Duodenal mucosa (tissue), 2 donors: ENCODE measurements around the gene BICRA.

Experiments
- H3K27ac ChIP-seq: one replicate; pipeline ENCODE4 v1.7.0; 2013; ENCODE audit warnings: low read depth, low read length
- H3K27me3 ChIP-seq, 2 donors: one replicate each; pipeline ENCODE4 v1.7.0; 2013; ENCODE audit warnings: low read length in 2 of 2, control low read depth in 1 of 2; ENCODE audit not compliant: insufficient read depth in 2 of 2, control insufficient read depth in 1 of 2
- H3K36me3 ChIP-seq, 2 donors: one replicate each; pipeline ENCODE4 v1.7.0; 2013; ENCODE audit warnings: low read length in 2 of 2, control low read depth in 1 of 2; ENCODE audit not compliant: insufficient read depth in 2 of 2, control insufficient read depth in 1 of 2
- H3K4me1 ChIP-seq, 2 donors: one replicate each; pipeline ENCODE4 v1.7.0; 2013; ENCODE audit warnings: low read length in 2 of 2, control low read depth in 1 of 2; ENCODE audit not compliant: insufficient read depth in 2 of 2, control insufficient read depth in 1 of 2
- H3K4me3 ChIP-seq, 2 donors: one replicate each; pipeline ENCODE4 v1.7.0; 2013; ENCODE audit warnings: low read length in 2 of 2, low read depth in 1 of 2
- H3K9ac ChIP-seq, 2 donors: one replicate each; pipeline ENCODE4 v1.7.0; 2013; ENCODE audit warnings: low read length in 2 of 2, low read depth in 1 of 2
- H3K9me3 ChIP-seq, 2 donors: one replicate each; pipeline ENCODE4 v1.7.0; 2013; ENCODE audit warnings: low read length in 2 of 2, control low read depth in 1 of 2; ENCODE audit not compliant: control insufficient read depth in 1 of 2

Gene BICRA

DNA sequence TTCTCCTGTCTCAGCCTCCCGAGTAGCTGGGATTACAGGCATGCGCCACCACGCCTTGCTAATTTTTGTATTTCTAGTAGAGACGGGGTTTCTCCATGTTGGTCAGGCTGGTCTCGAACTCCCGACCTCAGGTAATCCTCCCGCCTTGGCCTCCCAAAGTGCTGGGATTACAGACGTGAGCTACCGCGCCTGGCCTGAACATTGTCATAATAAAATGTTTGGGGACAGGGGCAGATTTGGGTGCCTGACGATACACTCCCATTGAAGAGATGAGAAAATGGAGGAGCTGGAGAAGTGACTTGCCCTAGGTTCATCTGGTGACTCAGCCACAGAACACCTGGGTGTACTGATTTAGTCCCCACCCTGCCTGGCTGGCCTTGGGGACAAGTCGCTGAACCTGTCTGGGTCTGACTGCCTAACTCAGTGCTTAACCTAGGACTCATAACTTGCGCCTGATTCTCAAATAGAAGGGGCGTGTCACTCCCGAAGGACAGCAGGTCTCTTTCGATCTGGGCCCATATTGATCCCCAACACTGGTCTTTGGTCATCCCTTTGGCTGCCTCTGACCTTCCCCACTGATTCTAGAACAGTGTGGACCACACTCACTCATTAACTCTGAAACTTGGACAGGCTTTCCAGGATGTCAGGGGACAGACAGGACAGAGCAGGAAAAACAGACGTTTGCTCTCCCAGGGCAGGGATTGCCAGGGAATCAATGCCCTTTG, 7.6 kb upstream of the BICRA start:
- no peaks in the 10 kb centered on the region for H3K27me3 ChIP-seq
- peaks cover 3 to 4% of the 10 kb centered on the region in 2 donors for H3K4me1 ChIP-seq
- no peaks in the 10 kb centered on the region for H3K36me3 ChIP-seq
- H3K9ac ChIP-seq: peak overlapping the region; percentile 68 to 78
- H3K27ac ChIP-seq: peak overlapping the region; percentile 83
- no peaks in the 10 kb centered on the region for H3K9me3 ChIP-seq
- peak overlapping the region; percentile 87 to 89 for H3K4me3 ChIP-seq

DNA sequence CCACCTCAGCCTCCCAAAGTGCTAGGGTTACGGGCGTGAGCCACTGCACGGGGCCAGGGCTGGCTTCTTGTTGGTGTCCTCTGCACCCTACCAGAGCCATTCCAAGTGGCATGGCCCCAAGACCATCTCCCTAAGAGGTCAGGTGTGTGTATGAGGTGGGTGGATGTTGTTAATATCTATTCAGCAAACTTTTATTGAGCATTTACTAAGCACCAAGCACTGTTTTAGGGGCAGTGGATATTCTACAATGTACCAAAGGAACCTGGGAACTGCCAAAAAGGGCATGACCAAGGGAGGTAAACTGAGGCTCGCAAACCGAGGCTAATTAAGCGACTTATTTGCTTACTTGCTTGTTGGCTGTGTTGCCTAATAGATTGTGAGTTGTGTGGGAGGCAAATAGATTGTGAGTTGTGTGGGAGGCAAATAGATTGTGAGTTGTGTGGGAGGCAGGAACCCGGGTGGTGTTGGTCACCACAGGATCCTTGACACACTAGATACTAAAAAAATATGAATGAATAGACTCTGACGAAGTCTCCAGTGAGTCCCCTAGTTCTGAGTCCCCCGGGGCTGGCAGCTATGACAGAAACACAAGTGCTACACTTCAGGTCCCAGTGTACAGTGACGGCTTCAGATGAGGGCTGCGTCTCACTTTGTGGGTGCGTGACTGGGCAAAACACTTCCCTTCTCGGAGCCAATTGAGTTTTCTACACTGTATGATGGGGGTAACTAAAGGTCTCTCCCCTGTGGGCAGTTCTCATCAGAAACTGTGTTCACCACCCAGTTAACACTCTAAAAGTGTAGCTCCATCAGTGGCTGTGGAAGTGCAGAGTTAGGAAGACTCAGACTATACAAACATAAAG, 5.0 kb upstream of the BICRA start:
- H3K9ac ChIP-seq: no peak overlapping the region
- H3K9me3 ChIP-seq: no peaks in the 10 kb centered on the region
- H3K27ac ChIP-seq: no peak overlapping the region
- no peak overlapping the region for H3K4me3 ChIP-seq
- H3K4me1 ChIP-seq: peaks cover 4 to 7% of the 10 kb centered on the region in 2 donors
- H3K36me3 ChIP-seq: no peaks in the 10 kb centered on the region
- no peaks in the 10 kb centered on the region for H3K27me3 ChIP-seq

DNA sequence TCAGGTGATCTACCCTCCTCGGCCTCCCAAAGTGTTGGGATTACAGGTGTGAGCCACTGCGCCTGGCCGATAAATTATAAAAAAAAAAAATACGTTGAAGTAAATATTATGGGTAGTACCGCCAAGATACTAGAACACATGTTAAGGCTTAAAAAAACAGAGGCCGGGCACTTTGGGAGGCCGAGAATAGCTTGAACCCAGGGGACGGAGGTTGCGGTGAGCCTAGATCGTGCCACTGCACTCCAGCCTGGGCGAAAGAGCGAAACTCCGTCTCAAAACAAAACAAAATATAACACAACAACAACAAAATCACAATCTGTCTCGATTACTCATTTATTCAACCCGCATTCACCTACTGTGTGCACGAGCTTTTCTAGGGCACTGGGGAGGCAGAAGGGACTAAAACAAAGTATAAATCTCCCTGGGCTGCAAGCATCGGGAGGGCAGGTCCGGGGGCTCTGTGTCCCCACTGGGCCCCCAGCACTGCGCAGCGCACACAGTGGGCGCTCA, 1.3 kb upstream of the BICRA start:
- Histone ChIP-seq H3K9me3 (no peaks in the 10 kb centered on the region), H3K9ac (peak overlapping the region; percentile 93 to 95), H3K4me3 (peak overlapping the region; percentile 93 to 94), H3K4me1 (peaks cover 13 to 20% of the 10 kb centered on the region in 2 donors), H3K27ac (peak overlapping the region; percentile 97), H3K27me3 (no peaks in the 10 kb centered on the region), H3K36me3 (no peaks in the 10 kb centered on the region)

DNA sequence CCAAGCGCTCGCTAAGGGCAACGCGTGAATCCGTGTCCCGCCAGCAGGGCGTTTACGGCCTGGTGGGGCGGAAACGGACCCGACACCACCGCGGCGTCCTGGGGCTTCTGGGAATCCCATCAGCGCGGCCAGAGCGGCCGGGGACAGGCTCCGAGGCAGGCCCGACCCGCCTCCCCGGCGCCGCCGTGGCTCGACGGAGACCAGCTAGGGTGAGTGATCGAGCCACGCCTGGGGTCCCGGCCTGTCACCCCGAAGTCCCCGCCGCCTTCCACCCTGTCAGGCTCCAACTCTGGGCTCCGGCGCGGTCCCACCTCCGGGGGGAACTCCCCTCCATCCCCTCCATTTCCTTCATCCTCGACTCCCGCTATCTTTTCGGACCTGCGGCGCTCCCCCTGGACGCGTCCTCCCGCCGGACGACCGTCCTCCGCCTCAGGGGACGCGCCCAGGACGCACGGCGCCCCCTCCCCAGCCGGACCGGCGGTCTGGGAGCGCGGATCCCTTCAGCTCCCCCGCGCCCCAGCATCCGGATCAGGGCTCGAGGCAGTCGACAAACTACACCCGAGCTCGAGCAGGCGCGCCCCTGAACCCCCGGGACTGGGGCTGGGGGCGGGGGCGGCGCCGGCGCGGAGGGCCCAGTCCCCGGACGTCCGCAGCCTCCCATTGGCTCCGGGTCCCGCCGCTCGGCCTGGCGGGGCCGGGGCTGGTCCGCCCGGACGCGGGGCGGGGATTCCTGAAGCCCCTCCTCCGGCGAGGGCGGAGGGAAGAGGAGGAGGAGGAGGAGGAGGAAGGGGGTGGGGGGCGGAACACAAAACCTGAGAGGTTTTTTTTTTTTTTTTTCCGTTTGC, 638 bp upstream of the BICRA start:
- peaks cover 13 to 20% of the 10 kb centered on the region in 2 donors for H3K4me1 ChIP-seq
- H3K9me3 ChIP-seq: no peaks in the 10 kb centered on the region
- H3K27me3 ChIP-seq: no peaks in the 10 kb centered on the region
- peak overlapping the region; percentile 93 to 95 for H3K9ac ChIP-seq
- H3K4me3 ChIP-seq: peak overlapping the region; percentile 93 to 94
- H3K27ac ChIP-seq: peak overlapping the region; percentile 97
- H3K36me3 ChIP-seq: no peaks in the 10 kb centered on the region

DNA sequence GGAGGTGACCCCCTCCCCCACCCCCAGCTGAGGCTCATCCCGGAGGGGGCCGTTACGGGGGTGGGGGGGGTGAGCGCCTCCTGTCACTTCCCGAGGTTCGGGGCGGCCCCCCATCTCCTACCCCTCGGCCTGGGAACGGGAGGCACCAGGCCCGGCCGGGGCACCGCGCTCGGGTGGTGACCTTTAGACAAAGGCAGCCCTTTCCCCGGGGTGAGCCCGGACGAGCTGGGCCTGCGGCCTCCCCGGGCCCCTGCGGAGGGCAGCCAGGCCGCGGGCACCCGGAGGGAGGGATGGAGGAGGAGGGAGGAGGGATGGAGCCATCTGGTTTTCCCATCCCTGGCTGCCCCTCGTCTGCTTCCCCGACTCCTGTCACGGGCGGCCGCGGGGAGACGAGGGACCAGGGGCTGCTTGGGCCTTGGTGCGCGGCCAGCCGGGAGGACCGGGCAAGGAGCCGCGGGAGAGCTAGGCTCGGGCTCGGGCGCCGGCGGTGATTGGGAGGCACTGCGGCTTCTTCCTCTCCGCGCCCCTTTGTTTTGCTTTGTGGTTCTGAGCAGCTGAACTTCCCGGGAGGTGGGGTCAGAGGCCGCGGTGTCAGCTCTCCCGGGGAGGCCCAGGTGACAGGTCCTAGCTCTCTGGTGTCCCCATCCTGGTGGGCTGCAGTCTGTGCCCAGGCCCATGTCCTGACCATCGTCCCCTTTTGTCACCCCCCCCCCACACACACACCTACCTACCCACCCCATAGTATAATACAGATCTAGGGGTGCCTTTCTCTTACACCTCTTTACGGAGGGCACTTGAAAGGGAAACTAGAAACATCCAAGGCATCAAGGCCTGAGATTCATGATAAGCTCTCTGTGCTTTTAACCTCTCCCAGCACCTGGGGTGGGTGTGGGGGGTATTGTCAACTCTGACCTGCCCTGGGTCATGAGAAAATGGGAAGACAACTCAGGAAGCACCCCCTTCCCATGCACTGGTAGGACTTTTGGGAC, 1.3 kb downstream of the BICRA start:
- Histone ChIP-seq H3K9ac (peak overlapping the region; percentile 70 to 77), H3K4me1 (peaks cover 13 to 20% of the 10 kb centered on the region in 2 donors), H3K27ac (peak overlapping the region; percentile 81), H3K27me3 (no peaks in the 10 kb centered on the region), H3K9me3 (no peaks in the 10 kb centered on the region), H3K4me3 (peak overlapping the region; percentile 73 to 79), H3K36me3 (peaks cover 0 to 2% of the 10 kb centered on the region in 2 donors)

DNA sequence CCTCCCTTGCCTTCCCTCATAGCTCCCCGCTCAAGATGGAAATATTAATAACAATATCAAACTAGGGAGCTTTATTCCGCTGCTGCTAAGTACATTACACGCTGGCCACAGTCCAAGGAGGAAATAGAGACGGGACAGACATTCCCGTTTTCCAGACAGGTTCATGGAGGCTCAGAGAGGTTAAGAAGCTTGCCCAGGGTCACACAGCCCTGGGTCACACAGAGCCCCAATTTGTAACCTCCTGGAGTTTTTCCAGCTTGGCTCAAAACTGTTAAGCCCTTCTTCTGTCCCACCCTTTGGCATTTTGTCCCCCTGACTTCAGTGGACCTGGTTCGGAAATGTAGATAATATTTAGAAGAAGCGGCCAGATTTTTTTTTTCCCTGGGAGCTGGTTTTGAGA, 2.0 kb downstream of the BICRA start:
- no peaks in the 10 kb centered on the region for H3K9me3 ChIP-seq
- H3K4me1 ChIP-seq: peaks cover 13 to 22% of the 10 kb centered on the region in 2 donors
- H3K27ac ChIP-seq: no peak overlapping the region
- no peaks in the 10 kb centered on the region for H3K27me3 ChIP-seq
- peaks cover 0 to 4% of the 10 kb centered on the region in 2 donors for H3K36me3 ChIP-seq
- peak overlapping the region; percentile 73 to 79 for H3K4me3 ChIP-seq
- H3K9ac ChIP-seq: peak overlapping the region; percentile 15 to 70

DNA sequence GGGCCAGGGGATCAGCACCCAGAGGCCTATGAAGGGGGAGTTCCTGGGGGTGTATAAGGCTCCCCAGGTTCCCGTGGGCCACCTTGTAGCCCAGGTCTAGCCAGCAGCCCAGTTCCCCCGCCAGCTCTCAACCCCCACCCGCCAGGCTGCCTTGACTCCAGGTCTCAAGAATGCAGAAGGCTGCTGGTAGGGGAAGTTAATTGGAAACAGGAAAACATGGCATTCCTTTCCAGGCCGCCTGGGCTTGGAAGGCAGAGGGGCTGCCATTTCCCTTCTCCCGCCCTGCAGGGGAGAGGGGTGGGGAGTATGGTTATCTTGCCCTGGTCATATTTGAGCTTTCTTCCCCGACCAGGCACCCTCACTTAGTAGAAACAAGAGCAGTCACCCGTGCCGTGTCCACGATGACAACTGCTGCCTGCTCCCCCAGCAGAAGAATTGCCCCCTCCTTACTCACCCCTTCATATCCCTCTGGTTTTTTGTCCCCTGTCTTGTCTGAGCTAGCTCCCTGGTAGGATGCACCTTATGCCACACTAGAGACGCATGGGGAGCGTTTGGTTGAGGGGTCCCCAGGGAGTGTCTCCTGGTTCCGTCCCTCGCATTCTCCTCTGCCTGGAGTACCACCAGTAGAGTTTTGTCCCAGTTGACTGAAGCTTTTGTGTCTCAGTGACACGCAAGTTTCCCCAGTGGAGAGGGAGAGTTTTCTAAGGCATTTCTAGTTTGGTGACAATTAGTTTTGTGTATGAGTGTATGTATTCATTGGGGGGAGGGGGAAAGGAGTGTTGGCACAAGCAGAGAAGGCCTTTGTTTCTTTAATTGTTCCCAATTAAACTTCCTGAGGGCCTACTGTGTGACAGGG, 4.5 kb downstream of the BICRA start:
- Histone ChIP-seq H3K27me3 (no peaks in the 10 kb centered on the region), H3K27ac (no peak overlapping the region), H3K9ac (no peak overlapping the region), H3K4me1 (peaks cover 15 to 25% of the 10 kb centered on the region in 2 donors), H3K9me3 (no peaks in the 10 kb centered on the region), H3K36me3 (peaks cover 0 to 4% of the 10 kb centered on the region in 2 donors), H3K4me3 (no peak overlapping the region)

DNA sequence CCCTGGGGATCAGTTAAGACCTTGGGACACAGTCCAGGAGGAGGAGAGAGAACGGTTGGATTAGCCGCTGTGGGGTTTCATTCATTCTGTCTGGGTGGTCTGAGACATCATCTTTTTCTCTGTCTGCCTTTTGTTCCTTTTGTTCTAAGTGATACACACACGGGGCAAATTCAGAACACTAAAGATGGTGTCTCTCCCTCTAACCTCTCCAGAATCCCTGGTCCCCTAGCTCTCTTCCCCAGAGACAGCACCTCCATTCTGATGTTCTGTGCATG, 5.0 kb downstream of the BICRA start:
- Histone ChIP-seq H3K27ac (no peak overlapping the region), H3K36me3 (peaks cover 0 to 4% of the 10 kb centered on the region in 2 donors), H3K27me3 (no peaks in the 10 kb centered on the region), H3K4me3 (no peak overlapping the region), H3K9ac (no peak overlapping the region), H3K9me3 (no peaks in the 10 kb centered on the region), H3K4me1 (peaks cover 21 to 31% of the 10 kb centered on the region in 2 donors)
